NCI-H510A treated with DMSO at 0.1 percent for 48 hours (cell line): Measurements from ENCODE around the gene NOD2.

Experiments used
- DNase-seq: peaks from one replicate; lab custom pipeline; 2025; lab: John Stamatoyannopoulos, UW

The NOD2 gene

GRCh38 chr16:50670476-50670875 is 22.9 kb upstream of the NOD2 start:
- no peak for DNase-seq

- no peak for DNase-seq
Measured at GRCh38 chr16:50671644-50672260, 21.7 kb upstream of the NOD2 start.

GRCh38 chr16:50673496-50674275 is 19.7 kb upstream of the NOD2 start:
- DNase-seq, result no peak

GRCh38 chr16:50674831-50675230 is 18.6 kb upstream of the NOD2 start:
- no peak for DNase-seq

- DNase-seq, result no peak
Measured at GRCh38 chr16:50675686-50676610, 17.5 kb upstream of the NOD2 start.

GRCh38 chr16:50676684-50677225 is 16.7 kb upstream of the NOD2 start:
- DNase-seq, result no peak

GRCh38 chr16:50677351-50677750 is 16.1 kb upstream of the NOD2 start:
- DNase-seq, result no peak

GRCh38 chr16:50678531-50678930 is 14.9 kb upstream of the NOD2 start:
- DNase-seq, result no peak

- no peak for DNase-seq
Measured at GRCh38 chr16:50679266-50679665, 14.1 kb upstream of the NOD2 start.

- no peak for DNase-seq
Measured at GRCh38 chr16:50679676-50680555, 13.5 kb upstream of the NOD2 start.

GRCh38 chr16:50680556-50680893 is 12.9 kb upstream of the NOD2 start:
- no peak for DNase-seq

GRCh38 chr16:50681021-50681885 is 12.2 kb upstream of the NOD2 start, which contains the start of gene SNX20:
TSS of gene SNX20 (minus strand) at chr16:50681312. CDS start at chr16:50677526, 3,786 bp downstream.
- no peak for DNase-seq

- no peak for DNase-seq
Measured at GRCh38 chr16:50683689-50684374, 9.6 kb upstream of the NOD2 start.

GRCh38 chr16:50684823-50685461 is 8.5 kb upstream of the NOD2 start:
- no peak for DNase-seq

- no peak for DNase-seq
Measured at GRCh38 chr16:50685462-50686063, 7.8 kb upstream of the NOD2 start.

GRCh38 chr16:50688083-50688482 is 5.3 kb upstream of the NOD2 start:
- DNase-seq, result no peak

GRCh38 chr16:50688867-50689266 is 4.5 kb upstream of the NOD2 start:
- DNase-seq, result no peak

GRCh38 chr16:50690177-50690576 is 3.2 kb upstream of the NOD2 start:
- DNase-seq, result no peak

GRCh38 chr16:50692644-50692998 is 785 bp upstream of the NOD2 start:
- no peak for DNase-seq
